Epithelial cell of proximal tubule (primary cell): ENCODE data around the gene TMEM108. TPM values are rescaled to one million over a fixed set of nuclear protein-coding genes. Genes with fewer than 3 reads are reported as not detected.

Experiments used
- DNase-seq: peaks from one replicate; pipeline ENCODE4 v3.0.0-alpha.2; 2011; ENCODE audit warnings: low read depth
- H3K4me3 ChIP-seq: 2 replicates; pipeline ENCODE4 v1.5.1; 2011; ENCODE audit warnings: low read depth, mild to moderate bottlenecking, low read length
- total RNA-seq: library from RNA; depleted of rRNA; stranded (reverse); fragments of >200 nt; gene quantifications from 2 replicates; pipeline ENCODE4 v1.2.3, GENCODE V29; 2015
- TF ChIP-seq, protein P1 (sequence below): conservative IDR thresholded peaks from 2 replicates; pipeline ENCODE4 v1.5.1; 2012; ENCODE audit warnings: low read depth, mild to moderate bottlenecking, low read length

Gene TMEM108
- total RNA-seq, 1 donor from 2014 or later, result 1.7 TPM

DNA sequence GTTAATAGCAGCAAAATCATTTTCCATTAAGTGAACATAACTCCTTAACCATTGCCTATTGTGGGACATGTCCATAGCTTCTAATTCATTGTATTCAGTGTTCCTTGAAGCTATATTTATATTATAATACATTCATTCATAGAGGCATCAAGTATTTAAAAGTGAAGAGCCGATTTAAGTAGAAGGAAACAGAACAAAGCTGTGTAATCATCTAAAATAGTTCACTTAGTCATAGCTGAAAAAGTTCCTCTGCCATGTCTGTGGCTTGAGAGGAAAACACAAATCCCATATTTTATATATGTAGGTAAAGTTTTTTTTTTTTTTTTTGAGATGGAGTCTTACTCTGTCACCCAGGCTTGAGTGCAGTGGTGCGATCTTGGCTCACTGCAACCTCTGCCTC is 54.5 kb downstream of the TMEM108 start:
- no peak for DNase-seq
- TF ChIP-seq, protein P1, sequence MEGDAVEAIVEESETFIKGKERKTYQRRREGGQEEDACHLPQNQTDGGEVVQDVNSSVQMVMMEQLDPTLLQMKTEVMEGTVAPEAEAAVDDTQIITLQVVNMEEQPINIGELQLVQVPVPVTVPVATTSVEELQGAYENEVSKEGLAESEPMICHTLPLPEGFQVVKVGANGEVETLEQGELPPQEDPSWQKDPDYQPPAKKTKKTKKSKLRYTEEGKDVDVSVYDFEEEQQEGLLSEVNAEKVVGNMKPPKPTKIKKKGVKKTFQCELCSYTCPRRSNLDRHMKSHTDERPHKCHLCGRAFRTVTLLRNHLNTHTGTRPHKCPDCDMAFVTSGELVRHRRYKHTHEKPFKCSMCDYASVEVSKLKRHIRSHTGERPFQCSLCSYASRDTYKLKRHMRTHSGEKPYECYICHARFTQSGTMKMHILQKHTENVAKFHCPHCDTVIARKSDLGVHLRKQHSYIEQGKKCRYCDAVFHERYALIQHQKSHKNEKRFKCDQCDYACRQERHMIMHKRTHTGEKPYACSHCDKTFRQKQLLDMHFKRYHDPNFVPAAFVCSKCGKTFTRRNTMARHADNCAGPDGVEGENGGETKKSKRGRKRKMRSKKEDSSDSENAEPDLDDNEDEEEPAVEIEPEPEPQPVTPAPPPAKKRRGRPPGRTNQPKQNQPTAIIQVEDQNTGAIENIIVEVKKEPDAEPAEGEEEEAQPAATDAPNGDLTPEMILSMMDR, result no peak
- no peak overlapping the region for H3K4me3 ChIP-seq

GRCh38 chr3:133093366-133093765 is 55.2 kb downstream of the TMEM108 start:
- DNase-seq, result no peak
- TF ChIP-seq, protein P1, result no peak
- H3K4me3 ChIP-seq, result no peak overlapping the region

- TF ChIP-seq, protein P1, result no peak
- no peak for DNase-seq
- no peak overlapping the region for H3K4me3 ChIP-seq
Observed at GRCh38 chr3:133096900-133097613, 58.9 kb downstream of the TMEM108 start.

- DNase-seq, result no peak
- TF ChIP-seq, protein P1, result no peak
- H3K4me3 ChIP-seq, result no peak overlapping the region
Observed at GRCh38 chr3:133103706-133104105, 65.5 kb downstream of the TMEM108 start.

- DNase-seq, result no peak
- H3K4me3 ChIP-seq, result no peak overlapping the region
- TF ChIP-seq, protein P1, result no peak
Observed at GRCh38 chr3:133106169-133106568, 68.0 kb downstream of the TMEM108 start.

- TF ChIP-seq, protein P1, result no peak
- H3K4me3 ChIP-seq, result no peak overlapping the region
- DNase-seq, result no peak
Observed at GRCh38 chr3:133112666-133113065, 74.5 kb downstream of the TMEM108 start.

- TF ChIP-seq, protein P1, result no peak
- DNase-seq, result no peak
- no peak overlapping the region for H3K4me3 ChIP-seq
Observed at GRCh38 chr3:133113526-133113925, 75.3 kb downstream of the TMEM108 start.
